ENCODE data around the gene PPP1R37.
"Not testable (repeated sequence)": the region's sequence is repeated elsewhere in the genome, so short reads cannot be mapped to it uniquely, and the experiment has no call there.

PPP1R37 gene

GRCh38 chr19:45113628-45114027 lies 20.6 kb downstream of the PPP1R37 start:
- DNase-seq = no peak

GRCh38 chr19:45114116-45114515 lies 21.1 kb downstream of the PPP1R37 start:
- no peak for DNase-seq

GRCh38 chr19:45115809-45116615 lies 23.0 kb downstream of the PPP1R37 start:
- DNase-seq = no peak

GRCh38 chr19:45117167-45117594 lies 24.2 kb downstream of the PPP1R37 start:
- peak in 1 of 56 donors; percentile 3 for DNase-seq

- no peak for DNase-seq
Observed at GRCh38 chr19:45117671-45118070, 24.7 kb downstream of the PPP1R37 start.

- no peak for DNase-seq
Observed at GRCh38 chr19:45118106-45118505, 25.1 kb downstream of the PPP1R37 start.

GRCh38 chr19:45118591-45119355 lies 25.8 kb downstream of the PPP1R37 start:
- not testable (repeated sequence) for DNase-seq

- no peak for DNase-seq
Observed at GRCh38 chr19:45119582-45119981, 26.6 kb downstream of the PPP1R37 start.

- DNase-seq = no peak
Observed at GRCh38 chr19:45121827-45122345, 28.9 kb downstream of the PPP1R37 start.

GRCh38 chr19:45122832-45123231 lies 29.9 kb downstream of the PPP1R37 start:
- DNase-seq = no peak

- DNase-seq = no peak
Observed at GRCh38 chr19:45123440-45123850, 30.5 kb downstream of the PPP1R37 start.

GRCh38 chr19:45124021-45124420 lies 31.0 kb downstream of the PPP1R37 start:
- no peak for DNase-seq

- DNase-seq = no peak
Observed at GRCh38 chr19:45125360-45125759, 32.4 kb downstream of the PPP1R37 start.

- DNase-seq = peak in 22 of 56 donors; percentile 3 to 58 (median 14)
Observed at GRCh38 chr19:45125975-45126493, 33.1 kb downstream of the PPP1R37 start.

GRCh38 chr19:45126654-45127053 lies 33.7 kb downstream of the PPP1R37 start:
- DNase-seq = no peak

GRCh38 chr19:45128146-45128545 lies 35.2 kb downstream of the PPP1R37 start:
- peak in 1 of 56 donors; percentile 17 for DNase-seq

GRCh38 chr19:45128806-45129205 lies 35.8 kb downstream of the PPP1R37 start:
- no peak for DNase-seq

- no peak for DNase-seq
Observed at GRCh38 chr19:45130236-45130635, 37.3 kb downstream of the PPP1R37 start.

GRCh38 chr19:45130888-45131615 lies 38.1 kb downstream of the PPP1R37 start:
- peak in 42 of 56 donors; percentile 8 to 87 (median 60) for DNase-seq

GRCh38 chr19:45133661-45134060 lies 40.7 kb downstream of the PPP1R37 start:
- DNase-seq = no peak

GRCh38 chr19:45135176-45135885 lies 42.4 kb downstream of the PPP1R37 start:
- DNase-seq = no peak

All from nucleus accumbens (tissue), 56 donors.